Cerebellar nuclear complex (tissue), 1 donor: ENCODE measurements around the gene ZNF398.
A peak's percentile ranks its signal among the peaks of the same experiment; 100 is the strongest.

ENCODE experiments used
- DNase-seq, 2 experiments: peaks; one replicate each; lab custom pipeline; 2025; lab: John Stamatoyannopoulos, UW

ZNF398 gene

GRCh38 chr7:149150981-149151380 is 3.7 kb downstream of the ZNF398 start:
- no peak for DNase-seq

- no peak for DNase-seq
Measured at GRCh38 chr7:149153346-149153745, 6.1 kb downstream of the ZNF398 start.

- DNase-seq: no peak
Measured at GRCh38 chr7:149154056-149154455, 6.8 kb downstream of the ZNF398 start.

GRCh38 chr7:149156898-149157297 is 9.6 kb downstream of the ZNF398 start:
- no peak for DNase-seq

- no peak for DNase-seq
Measured at GRCh38 chr7:149161241-149161848, 14.1 kb downstream of the ZNF398 start.

- DNase-seq: no peak
Measured at GRCh38 chr7:149166142-149166541, 18.9 kb downstream of the ZNF398 start.

GRCh38 chr7:149166630-149167352 is 19.5 kb downstream of the ZNF398 start:
- no peak for DNase-seq

GRCh38 chr7:149171892-149172533 is 24.8 kb downstream of the ZNF398 start:
- DNase-seq: no peak

GRCh38 chr7:149172534-149172920 is 25.3 kb downstream of the ZNF398 start:
- DNase-seq: no peak

GRCh38 chr7:149175150-149175549 is 27.9 kb downstream of the ZNF398 start:
- DNase-seq: no peak

- no peak for DNase-seq
Measured at GRCh38 chr7:149179241-149179640, 32.0 kb downstream of the ZNF398 start.

- DNase-seq: no peak
Measured at GRCh38 chr7:149180722-149181449, 33.6 kb downstream of the ZNF398 start.

- DNase-seq: no peak
Measured at GRCh38 chr7:149181450-149181790, 34.2 kb downstream of the ZNF398 start.

GRCh38 chr7:149184274-149184673 is 37.0 kb downstream of the ZNF398 start:
- DNase-seq: no peak

- no peak for DNase-seq
Measured at GRCh38 chr7:149188213-149188612, 41.0 kb downstream of the ZNF398 start.

GRCh38 chr7:149188637-149189259 is 41.5 kb downstream of the ZNF398 start:
- DNase-seq: no peak

- no peak for DNase-seq
Measured at GRCh38 chr7:149191851-149192250, 44.6 kb downstream of the ZNF398 start.

GRCh38 chr7:149194799-149195179 is 47.5 kb downstream of the ZNF398 start:
- no peak for DNase-seq

GRCh38 chr7:149195180-149196150 is 48.2 kb downstream of the ZNF398 start, which contains the start of gene ZNF282:
TSS of gene ZNF282 (plus strand) at chr7:149195546. CDS start at chr7:149195590, 44 bp downstream.
- DNase-seq: peak; percentile 26 to 41

- DNase-seq: no peak
Measured at GRCh38 chr7:149196151-149196704, 49.0 kb downstream of the ZNF398 start.
